SIG-M5 treated with dmso at 0.1 percent for 504 hours (cell line): ENCODE data around the gene TMEM178B.
"Not testable (repeated sequence)": the region's sequence is repeated elsewhere in the genome, so short reads cannot be mapped to it uniquely, and the experiment has no call there.

ENCODE experiments used
- DNase-seq: peaks from one replicate; lab custom pipeline; 2025; ENCODE audit not compliant: unreplicated experiment; lab: John Stamatoyannopoulos, UW

TMEM178B gene

DNA sequence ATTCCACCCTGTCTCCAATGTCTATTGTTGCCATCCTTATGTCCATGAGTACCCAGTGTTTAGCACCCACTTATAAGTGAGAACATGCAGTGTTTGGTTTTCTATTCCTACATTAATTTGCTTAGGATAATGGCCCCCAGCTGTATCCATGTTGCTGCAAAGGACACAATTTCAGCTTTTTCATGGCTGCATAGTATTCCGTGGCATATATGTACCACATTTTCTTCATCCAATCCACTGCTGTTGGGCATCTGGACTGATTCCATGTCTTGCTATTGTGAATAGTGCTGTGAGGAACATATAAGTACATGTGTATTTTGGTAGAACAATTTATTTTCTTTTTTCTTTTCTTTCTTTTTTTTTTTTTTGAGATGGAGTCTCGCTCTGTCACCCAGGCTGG lies 68.2 kb downstream of the TMEM178B start:
- no peak for DNase-seq

DNA sequence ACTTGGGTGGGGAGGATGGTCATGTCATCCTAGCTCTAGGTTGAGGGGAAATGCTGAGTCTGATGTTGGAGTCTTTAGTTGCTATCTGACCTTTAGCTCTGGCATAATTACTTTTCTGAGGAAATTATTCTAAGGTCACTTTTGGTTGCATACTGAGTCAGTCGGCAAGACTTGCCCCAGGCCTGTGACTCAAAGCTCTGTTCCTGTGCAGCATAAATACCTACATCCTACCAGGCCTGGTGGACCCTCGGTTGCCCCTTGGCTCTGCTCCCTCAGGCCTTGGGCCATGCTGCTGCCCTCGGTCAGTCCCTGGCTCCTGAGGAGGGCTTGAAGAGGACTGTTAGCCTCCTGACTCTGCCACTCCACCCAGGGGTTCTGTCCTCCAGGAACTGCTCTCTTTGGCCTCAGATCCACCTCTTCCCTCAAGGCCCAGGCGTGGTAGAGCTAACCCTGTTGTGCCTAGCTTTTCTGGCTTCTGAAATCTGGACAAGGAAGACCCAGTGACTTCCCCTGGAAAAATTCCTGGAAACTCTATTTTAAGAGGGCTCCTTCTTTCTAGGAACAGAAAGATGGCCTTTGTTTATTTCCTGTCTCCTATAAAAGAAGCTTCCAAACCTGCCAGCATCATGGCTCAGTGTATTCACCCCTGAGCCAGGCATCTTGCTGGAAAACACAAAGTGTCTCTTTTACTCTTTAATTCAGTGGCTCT lies 71.2 kb downstream of the TMEM178B start:
- no peak for DNase-seq

- no peak for DNase-seq
Observed at GRCh38 chr7:141145630-141145982, 71.7 kb downstream of the TMEM178B start.

GRCh38 chr7:141147482-141147881 lies 73.6 kb downstream of the TMEM178B start:
- no peak for DNase-seq

DNA sequence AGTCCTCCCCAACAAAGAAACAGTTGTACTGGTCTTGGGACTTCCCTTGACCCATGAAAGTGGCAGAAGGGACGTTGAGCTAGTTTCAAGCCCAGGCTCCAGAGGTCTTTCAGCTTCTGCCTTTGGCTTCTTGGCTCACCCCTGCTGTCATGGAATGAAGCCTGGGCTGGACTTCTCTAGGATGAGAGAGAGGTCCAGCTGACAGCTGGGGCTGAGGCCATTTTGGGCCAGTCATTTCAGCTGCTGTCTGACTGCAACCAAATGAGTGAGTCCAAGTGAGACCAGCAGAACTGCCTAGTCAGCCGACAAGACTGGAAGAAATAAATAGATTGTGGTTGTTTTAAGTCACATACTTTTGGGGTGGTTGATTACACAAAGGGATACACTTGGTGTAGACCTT lies 76.6 kb downstream of the TMEM178B start:
- DNase-seq, result no peak

DNA sequence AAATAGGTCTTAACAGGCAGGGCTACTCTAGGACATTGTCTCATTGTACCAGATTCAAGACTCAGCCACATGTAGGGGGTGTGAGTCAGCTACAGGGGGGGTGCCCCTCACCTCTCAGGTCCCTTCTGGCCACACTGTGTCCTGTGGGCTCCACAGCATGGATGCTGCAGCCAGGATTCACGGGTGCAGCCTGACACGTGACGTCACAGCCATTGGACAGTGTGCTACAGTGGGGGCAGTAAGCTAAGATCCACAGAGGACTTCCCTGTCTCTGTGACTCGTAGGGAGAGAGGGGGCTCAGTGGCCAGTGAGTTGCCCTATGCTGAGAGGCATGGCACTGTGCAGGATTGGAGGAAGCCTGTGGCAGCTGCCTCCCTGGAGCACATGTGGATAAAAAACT lies 77.9 kb downstream of the TMEM178B start:
- DNase-seq, result no peak

DNA sequence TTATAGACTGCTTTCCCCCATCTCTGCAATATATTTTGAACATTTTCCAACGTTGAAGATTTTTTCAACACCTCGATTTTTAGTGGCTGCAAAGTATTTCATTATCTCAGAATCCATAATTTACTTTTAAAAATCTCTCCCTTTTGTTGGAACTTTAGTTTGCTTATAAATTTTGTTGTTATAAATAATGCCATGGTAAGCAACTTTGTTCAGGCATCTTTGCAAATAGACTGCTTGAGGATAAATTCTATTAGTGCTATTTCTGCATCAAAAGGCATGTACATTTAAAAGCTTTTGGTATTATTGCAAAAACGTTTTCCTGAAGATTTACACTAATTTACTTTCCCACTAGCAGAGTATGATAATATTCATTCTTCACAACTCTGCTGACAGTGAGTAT lies 79.4 kb downstream of the TMEM178B start:
- no peak for DNase-seq

GRCh38 chr7:141154131-141154732 lies 80.4 kb downstream of the TMEM178B start:
- DNase-seq, result no peak

- no peak for DNase-seq
Observed at GRCh38 chr7:141156407-141156806, 82.5 kb downstream of the TMEM178B start.

DNA sequence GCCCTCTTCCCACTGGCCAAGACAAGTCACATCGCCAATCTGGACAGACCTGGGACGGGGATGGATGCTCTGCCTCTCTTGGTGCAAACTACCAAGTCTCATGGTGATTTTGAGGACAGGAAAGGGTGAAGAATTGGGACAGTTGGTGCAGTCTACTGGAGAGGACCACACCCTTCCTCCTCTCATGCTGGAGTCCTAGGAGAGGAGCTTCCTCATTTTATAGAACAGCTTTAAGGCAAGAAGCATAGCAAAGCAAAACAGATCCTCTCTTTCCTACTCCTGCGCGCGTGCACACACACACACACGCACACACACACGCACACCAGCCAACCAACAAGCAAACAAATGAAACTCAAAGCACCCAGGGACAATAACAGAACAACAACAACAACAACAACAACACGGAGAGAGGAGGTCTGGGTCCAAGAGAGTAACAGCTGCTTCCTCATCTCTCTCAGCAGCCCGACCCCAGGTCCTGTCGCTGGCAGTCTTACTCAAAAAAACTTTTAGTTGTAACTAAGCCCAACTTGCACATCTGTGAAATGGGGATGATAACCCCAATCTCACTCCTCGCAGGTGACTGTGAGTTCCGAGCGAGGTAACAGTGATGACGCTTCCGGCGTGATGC lies 83.4 kb downstream of the TMEM178B start:
- DNase-seq, result peak; percentile 23

GRCh38 chr7:141158561-141158960 lies 84.7 kb downstream of the TMEM178B start:
- peak; percentile 58 for DNase-seq

- DNase-seq, result no peak
Observed at GRCh38 chr7:141160246-141160860, 86.5 kb downstream of the TMEM178B start.

DNA sequence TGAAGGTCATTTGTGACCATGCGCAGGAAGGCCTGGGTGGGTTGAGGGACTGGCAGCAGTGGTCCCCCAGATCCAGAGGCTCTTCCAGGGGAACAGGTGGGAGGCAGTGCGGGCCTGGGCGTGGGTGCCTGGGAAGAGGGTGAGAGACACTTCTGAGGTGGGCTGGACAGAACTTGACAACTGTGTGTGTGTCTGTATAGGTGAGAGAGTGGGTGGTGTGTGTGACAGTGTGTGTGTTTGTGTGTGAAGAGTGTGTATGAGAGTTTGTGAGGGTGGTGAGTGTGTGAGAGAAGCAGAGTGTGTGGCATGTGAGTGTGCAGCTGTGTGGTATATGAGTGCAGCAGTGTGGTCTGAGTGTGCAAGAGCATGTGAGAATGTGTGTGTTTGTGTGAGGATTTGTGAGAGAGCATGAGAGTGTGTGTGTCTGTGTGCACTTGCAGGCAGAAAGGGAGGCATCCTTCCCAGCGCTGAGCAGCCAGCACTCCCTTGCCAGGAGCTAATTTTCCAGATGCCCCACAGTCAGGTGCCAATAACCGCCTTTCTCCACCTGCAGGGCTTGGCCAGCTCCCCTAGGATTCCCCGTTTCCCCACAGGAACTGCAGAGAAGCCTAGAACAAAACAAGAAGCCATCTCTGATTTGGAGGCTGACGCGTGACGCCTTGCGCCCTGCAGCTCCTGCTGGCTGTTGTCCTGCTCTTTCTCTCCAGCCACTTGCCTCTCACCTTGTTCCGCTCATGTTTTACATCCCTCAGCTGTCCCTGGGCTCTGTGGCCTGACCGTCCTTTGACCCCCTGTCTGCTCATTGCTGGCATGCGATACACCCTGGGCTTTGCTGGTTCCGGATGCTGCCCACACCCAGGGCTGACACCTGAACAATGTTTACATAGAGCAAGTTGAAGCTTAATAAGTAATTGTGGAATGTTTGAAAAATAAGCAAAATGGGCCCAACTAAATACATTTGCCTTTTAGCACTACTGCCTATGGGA lies 88.0 kb downstream of the TMEM178B start:
- no peak for DNase-seq

DNA sequence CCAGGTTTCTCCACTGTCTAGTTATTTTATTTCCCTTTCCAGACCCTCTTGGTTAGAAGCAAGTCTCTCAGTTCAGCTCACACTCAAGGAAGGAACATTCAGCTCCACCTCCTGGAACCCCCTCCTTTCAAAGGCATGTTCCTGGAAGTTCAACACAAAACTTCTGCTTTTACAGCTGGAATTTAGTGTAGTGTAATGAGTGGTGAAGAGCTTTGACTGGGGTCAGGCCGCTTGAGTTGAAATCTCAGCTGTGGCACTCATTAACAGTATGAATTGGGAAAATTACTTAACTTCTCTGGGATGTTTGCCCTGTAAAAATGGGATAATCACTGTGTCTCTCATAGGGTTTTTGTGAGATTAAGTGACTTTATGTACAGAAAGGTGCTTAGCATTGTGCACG lies 91.7 kb downstream of the TMEM178B start:
- DNase-seq, result no peak

GRCh38 chr7:141166926-141167325 lies 93.1 kb downstream of the TMEM178B start:
- no peak for DNase-seq

GRCh38 chr7:141167381-141167964 lies 93.6 kb downstream of the TMEM178B start:
- DNase-seq, result no peak

- DNase-seq, result not testable (repeated sequence)
Observed at GRCh38 chr7:141169157-141169556, 95.3 kb downstream of the TMEM178B start.

GRCh38 chr7:141175728-141176127 lies 101.9 kb downstream of the TMEM178B start:
- DNase-seq, result not testable (repeated sequence)

DNA sequence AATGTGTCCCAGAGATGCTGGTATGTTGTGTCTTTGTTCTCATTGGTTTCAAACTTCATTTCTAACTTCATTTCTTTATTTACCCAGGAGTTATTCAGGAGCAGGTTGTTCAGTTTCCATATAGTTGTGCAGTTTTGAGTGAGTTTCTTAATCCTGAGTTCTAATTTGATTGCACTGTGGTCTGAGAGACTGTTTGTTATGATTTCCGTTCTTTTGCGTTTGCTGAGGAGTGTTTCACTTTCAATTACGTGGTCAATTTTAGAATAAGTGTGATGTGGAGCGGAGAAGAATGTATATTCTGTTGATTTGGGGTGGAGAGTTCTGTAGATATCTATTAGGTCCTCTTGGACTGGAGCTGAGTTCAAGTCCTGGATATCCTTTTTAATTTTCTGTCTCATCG lies 103.3 kb downstream of the TMEM178B start:
- not testable (repeated sequence) for DNase-seq

DNA sequence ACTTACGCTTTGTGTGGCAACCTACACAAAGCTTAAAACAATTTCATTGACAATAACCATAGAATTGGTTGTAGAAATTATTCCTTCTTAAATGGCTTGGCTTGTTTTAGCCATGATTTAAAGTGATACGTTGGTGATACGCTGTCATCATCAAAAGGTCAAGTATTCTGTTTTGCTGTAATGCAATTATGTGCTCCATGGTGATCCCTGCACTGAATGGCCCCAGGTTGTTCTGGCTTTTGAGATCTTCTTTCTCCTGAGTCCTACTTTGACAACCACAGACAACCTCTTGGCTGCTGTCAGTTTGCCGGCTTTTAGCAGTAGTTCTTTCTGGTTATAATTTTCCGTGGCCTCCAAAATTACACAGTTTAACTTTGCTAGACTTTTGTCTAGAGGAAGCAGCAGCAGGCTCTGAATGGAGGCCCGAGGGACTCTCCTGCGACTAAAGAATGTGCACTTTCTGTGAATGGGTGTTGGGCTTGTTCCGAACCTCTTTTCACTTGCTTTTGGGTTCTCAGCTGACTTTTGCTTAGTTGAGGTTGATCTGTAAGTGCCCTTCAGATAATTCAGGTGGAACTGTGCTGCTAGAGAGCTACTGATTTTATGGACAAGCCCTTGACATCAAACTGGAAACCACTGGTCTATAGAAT lies 104.7 kb downstream of the TMEM178B start:
- DNase-seq, result no peak
